HS-5 (cell line): ENCODE measurements around the gene C16orf89.
A peak's percentile ranks its signal among the peaks of the same experiment; 100 is the strongest.
"Not testable (repeated sequence)": the region's sequence is repeated elsewhere in the genome, so short reads cannot be mapped to it uniquely, and the experiment has no call there.

Experiments used
- DNase-seq: peaks from one replicate; pipeline ENCODE4 v3.0.0-alpha.2; 2012; ENCODE audit warnings: low read depth

Gene C16orf89

GRCh38 chr16:5084802-5085201 is 19.0 kb upstream of the C16orf89 start:
- DNase-seq: not testable (repeated sequence)

GRCh38 chr16:5084099-5084731 is 18.5 kb upstream of the C16orf89 start:
- DNase-seq: not testable (repeated sequence)

- not testable (repeated sequence) for DNase-seq
Observed at GRCh38 chr16:5083646-5084045, 17.9 kb upstream of the C16orf89 start.

- not testable (repeated sequence) for DNase-seq
Observed at GRCh38 chr16:5080996-5081395, 15.2 kb upstream of the C16orf89 start.

- DNase-seq: not testable (repeated sequence)
Observed at GRCh38 chr16:5080461-5080860, 14.7 kb upstream of the C16orf89 start.

- DNase-seq: no peak
Observed at GRCh38 chr16:5078626-5079025, 12.9 kb upstream of the C16orf89 start.

- DNase-seq: no peak
Observed at GRCh38 chr16:5077304-5077703, 11.5 kb upstream of the C16orf89 start.

GRCh38 chr16:5075637-5076036 is 9.9 kb upstream of the C16orf89 start:
- DNase-seq: no peak

GRCh38 chr16:5073771-5074170 is 8.0 kb upstream of the C16orf89 start:
- not testable (repeated sequence) for DNase-seq

- DNase-seq: no peak
Observed at GRCh38 chr16:5073279-5073629, 7.5 kb upstream of the C16orf89 start.

GRCh38 chr16:5072334-5073278 is 6.8 kb upstream of the C16orf89 start:
- DNase-seq: no peak

- peak; percentile 33 for DNase-seq
Observed at GRCh38 chr16:5071681-5072333, 6.1 kb upstream of the C16orf89 start, which contains the start of gene ALG1. Gene ALG1 (plus strand): TSS chr16:5071843. CDS start chr16:5071850, 7 bp downstream.

GRCh38 chr16:5071341-5071680 is 5.6 kb upstream of the C16orf89 start:
- DNase-seq: no peak

- DNase-seq: no peak
Observed at GRCh38 chr16:5070431-5071186, 4.9 kb upstream of the C16orf89 start.

- DNase-seq: no peak
Observed at GRCh38 chr16:5069854-5070253, 4.1 kb upstream of the C16orf89 start.

GRCh38 chr16:5069048-5069447 is 3.3 kb upstream of the C16orf89 start:
- DNase-seq: no peak

GRCh38 chr16:5066511-5066910 is 755 bp upstream of the C16orf89 start:
- no peak for DNase-seq

- no peak for DNase-seq
Observed at GRCh38 chr16:5065326-5065725, 430 bp downstream of the C16orf89 start.

GRCh38 chr16:5064915-5065314 is 841 bp downstream of the C16orf89 start:
- no peak for DNase-seq

- no peak for DNase-seq
Observed at GRCh38 chr16:5062790-5063765, 2.7 kb downstream of the C16orf89 start.

- no peak for DNase-seq
Observed at GRCh38 chr16:5062051-5062450, 3.7 kb downstream of the C16orf89 start.
